Esophagus squamous epithelium (tissue), 5 donors: Measurements from ENCODE around the gene GRIK2. TPM values are rescaled to one million over a fixed set of nuclear protein-coding genes. Genes with fewer than 3 reads are reported as not detected.

Experiments used
- DNase-seq: peaks from one replicate; lab custom pipeline; 2025; lab: John Stamatoyannopoulos, UW
- H3K27ac ChIP-seq, 4 donors: fragments of 200-600 bp; sonication (generic); one replicate each; pipeline ENCODE4 v1.5.1; 2016 to 2019; ENCODE audit warnings: mild to moderate bottlenecking in 1 of 4
- H3K27me3 ChIP-seq, 4 donors: fragments of 200-600 bp; sonication (generic); 1 replicate in 3 of 4; 2 replicates in 1 of 4; pipeline versions ENCODE4 v1.5.1 to v1.6.0; 2017 to 2021; ENCODE audit warnings: antibody characterized with exemption in 1 of 4
- H3K36me3 ChIP-seq, 3 donors: fragments of 200-600 bp; sonication (generic); one replicate each; pipeline ENCODE4 v1.5.1; 2016 to 2019
- H3K4me1 ChIP-seq, 3 donors: fragments of 200-600 bp; sonication (generic); one replicate each; pipeline ENCODE4 v1.5.1; 2017 to 2019
- H3K4me3 ChIP-seq, 4 donors: fragments of 200-600 bp; sonication (generic); 1 replicate in 3 of 4; 2 replicates in 1 of 4; pipeline ENCODE4 v1.5.1; 2016 to 2019; ENCODE audit warnings: mild to moderate bottlenecking in 2 of 4, moderate library complexity in 1 of 4
- H3K9me3 ChIP-seq, 3 donors: fragments of 200-600 bp; sonication (generic); one replicate each; pipeline ENCODE4 v1.5.1; 2016 to 2019
- CTCF ChIP-seq, 6 experiments: fragments of 450-650 bp in 4 of 6; fragments of 200-600 bp in 2 of 6; sonication (generic) in 2 of 6; IDR thresholded peaks; one replicate each; pipeline ENCODE4 v1.5.1; 2016 to 2019; ENCODE audit warnings: antibody characterized with exemption in 6 of 6, mild to moderate bottlenecking in 4 of 6, moderate library complexity in 4 of 6
- POLR2A ChIP-seq, 4 donors: fragments of 450-650 bp; IDR thresholded peaks; one replicate each; pipeline ENCODE4 v1.6.1; 2017; ENCODE audit warnings: antibody characterized with exemption in 4 of 4, mild to moderate bottlenecking in 4 of 4, moderate library complexity in 3 of 4
- WGBS, 2 donors: methylation state at CpG; one replicate each; pipeline ENCODE4 v1.1.5; 2018; 5-methylcytosine and 5-hydroxymethylcytosine counted together
- intact Hi-C: fragments of 100-400 bp; cut with DNase I; formaldehyde crosslinking; loops from one replicate; pipeline ENCODE4 v1.15.0; 2022
- total RNA-seq, 4 donors: library from RNA; depleted of rRNA; stranded (reverse); fragments of >200 nt; gene quantifications; one replicate each; pipeline ENCODE4 v1.1.0, GENCODE V29; 2016
- donor health status: DM: yes; HTN: yes; CAD: no.

Gene GRIK2
- total RNA-seq, 4 donors from 2014 or later = 0.19 TPM; not detected in 3

DNA sequence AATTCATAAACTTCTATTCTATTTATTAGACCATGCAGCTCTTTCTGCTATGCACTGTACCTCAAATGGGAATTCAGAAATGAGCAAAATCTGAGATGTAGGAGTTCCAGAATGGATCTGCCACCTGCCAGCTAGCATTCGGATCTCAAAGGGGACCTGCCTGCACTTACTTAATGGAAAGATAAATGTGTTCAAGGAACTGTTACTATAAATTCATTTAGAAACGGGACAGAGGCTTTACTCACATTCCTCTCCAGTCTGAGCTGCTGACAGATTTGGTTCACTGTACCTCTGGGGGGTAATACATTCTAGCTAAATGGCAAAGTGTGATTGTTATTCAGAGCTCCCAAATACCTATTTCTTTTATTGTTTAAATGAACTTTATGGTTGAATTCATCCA lies 384.1 kb downstream of the GRIK2 start:
- Histone ChIP-seq H3K9me3 (no peaks in the 10 kb centered on the region), H3K4me3 (no peak overlapping the region), H3K27me3 (no peaks in the 10 kb centered on the region), H3K36me3 (no peaks in the 10 kb centered on the region), H3K27ac (no peak overlapping the region), H3K4me1 (no peaks in the 10 kb centered on the region)
- 24 to 36% methylated on average over 2 of the region's 2 CpGs for WGBS, 2 donors
- DNase-seq = no peak
- intact Hi-C loops = no loop called here
- no peak for TF ChIP-seq CTCF (IDR thresholded peaks at IDR 0.05)
- TF ChIP-seq POLR2A (IDR thresholded peaks at IDR 0.05) = no peak

DNA sequence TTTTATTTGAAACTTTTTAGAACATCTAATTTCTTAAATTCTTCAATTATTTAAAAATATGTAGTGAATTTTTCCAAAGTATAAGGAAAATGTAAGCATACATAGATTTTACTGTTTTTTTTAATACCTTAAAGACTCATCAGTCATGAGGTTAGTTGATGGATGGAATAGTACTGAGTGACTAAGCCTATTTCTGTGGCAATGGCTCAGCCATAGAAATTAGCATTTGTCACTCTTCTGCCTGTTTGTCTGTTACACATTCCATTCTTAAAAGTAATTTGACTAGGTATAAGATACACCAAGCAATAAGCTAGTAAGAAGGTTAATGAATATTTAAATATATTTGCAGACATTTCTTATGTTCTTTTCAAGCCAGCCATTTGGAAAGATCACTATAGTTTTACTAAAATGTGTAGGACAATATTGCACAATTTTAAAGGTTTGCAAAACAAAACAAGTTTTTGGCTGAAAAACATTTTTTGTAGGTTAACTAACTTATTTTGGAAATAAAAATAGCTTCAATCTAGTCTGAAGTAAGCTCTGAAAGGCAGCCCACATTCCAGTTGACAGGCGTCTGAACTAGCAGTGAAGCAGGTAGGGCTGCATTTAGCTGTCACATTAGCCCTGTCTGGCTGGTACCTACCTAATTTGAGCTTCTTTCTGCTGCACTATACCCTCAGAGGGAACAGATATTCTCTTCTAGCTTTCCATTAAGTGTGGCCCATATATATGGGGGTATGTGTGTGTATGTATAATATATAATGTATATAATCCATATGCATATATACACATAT lies 385.7 kb downstream of the GRIK2 start:
- Histone ChIP-seq H3K4me3 (no peak overlapping the region), H3K4me1 (no peaks in the 10 kb centered on the region), H3K36me3 (no peaks in the 10 kb centered on the region), H3K27me3 (no peaks in the 10 kb centered on the region), H3K9me3 (no peaks in the 10 kb centered on the region), H3K27ac (no peak overlapping the region)
- 63 to 88% methylated on average over 1 of the region's 1 CpG for WGBS, 2 donors
- intact Hi-C loops = no loop called here
- no peak for DNase-seq
- no peak for TF ChIP-seq POLR2A (IDR thresholded peaks at IDR 0.05)
- no peak for TF ChIP-seq CTCF (IDR thresholded peaks at IDR 0.05)

- Histone ChIP-seq H3K9me3 (no peaks in the 10 kb centered on the region), H3K4me1 (no peaks in the 10 kb centered on the region), H3K4me3 (no peak overlapping the region), H3K27ac (no peak overlapping the region), H3K27me3 (no peaks in the 10 kb centered on the region), H3K36me3 (no peaks in the 10 kb centered on the region)
- intact Hi-C loops = no loop called here
- no peak for DNase-seq
- TF ChIP-seq CTCF (IDR thresholded peaks at IDR 0.05) = no peak
- no peak for TF ChIP-seq POLR2A (IDR thresholded peaks at IDR 0.05)
- WGBS, 2 donors = 75 to 100% methylated on average over 1 of the region's 1 CpG
Measured at GRCh38 chr6:101783287-101783686, 389.8 kb downstream of the GRIK2 start.

DNA sequence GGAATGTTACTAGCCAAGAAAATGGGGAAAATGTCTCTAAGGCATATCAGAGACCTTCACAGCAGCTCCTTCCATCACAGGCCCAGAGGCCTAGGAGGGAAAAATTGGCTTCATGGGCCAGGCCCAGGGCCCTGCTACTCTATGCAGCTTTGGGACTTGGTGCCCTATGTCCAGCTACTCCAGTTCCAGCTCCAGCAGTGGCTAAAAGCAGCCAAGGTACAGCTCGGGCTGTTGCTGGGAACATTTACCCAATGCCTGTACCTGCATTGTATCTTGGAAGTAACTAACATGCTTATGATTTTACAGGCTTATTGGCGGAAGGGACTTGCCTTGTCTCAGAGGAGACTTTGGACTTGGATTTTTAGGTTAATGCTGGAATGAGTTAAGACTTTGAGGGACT lies 390.6 kb downstream of the GRIK2 start:
- intact Hi-C loops = no loop called here
- TF ChIP-seq CTCF (IDR thresholded peaks at IDR 0.05) (no peak), POLR2A (IDR thresholded peaks at IDR 0.05) (no peak)
- Histone ChIP-seq H3K27me3 (no peaks in the 10 kb centered on the region), H3K36me3 (no peaks in the 10 kb centered on the region), H3K9me3 (no peaks in the 10 kb centered on the region), H3K4me3 (no peak overlapping the region), H3K4me1 (no peaks in the 10 kb centered on the region), H3K27ac (no peak overlapping the region)
- DNase-seq = no peak
- WGBS, 2 donors = 50 to 100% methylated on average over 1 of the region's 2 CpGs

DNA sequence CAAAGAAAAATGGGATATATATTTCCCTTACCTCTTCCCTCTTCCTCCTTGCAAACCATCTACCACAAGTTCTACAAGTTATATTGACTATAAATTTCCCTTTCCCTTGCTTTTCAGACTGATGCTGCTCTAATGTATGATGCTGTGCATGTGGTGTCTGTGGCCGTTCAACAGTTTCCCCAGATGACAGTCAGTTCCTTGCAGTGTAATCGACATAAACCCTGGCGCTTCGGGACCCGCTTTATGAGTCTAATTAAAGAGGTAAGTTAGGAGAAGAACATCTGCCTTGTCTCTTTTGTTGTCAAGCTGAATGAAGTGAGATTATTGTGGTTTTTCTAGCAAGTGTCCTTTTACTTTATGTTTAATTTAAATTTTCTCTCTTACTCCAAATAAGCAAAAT lies 406.0 kb downstream of the GRIK2 start:
- 85 to 94% methylated on average over 5 of the region's 5 CpGs for WGBS, 2 donors
- Histone ChIP-seq H3K36me3 (no peaks in the 10 kb centered on the region), H3K27me3 (no peaks in the 10 kb centered on the region), H3K9me3 (no peaks in the 10 kb centered on the region), H3K4me1 (no peaks in the 10 kb centered on the region), H3K4me3 (no peak overlapping the region), H3K27ac (no peak overlapping the region)
- TF ChIP-seq POLR2A (IDR thresholded peaks at IDR 0.05) = no peak
- no peak for TF ChIP-seq CTCF (IDR thresholded peaks at IDR 0.05)
- DNase-seq = no peak
- intact Hi-C loops = no loop called here
